Measurements from ENCODE around the gene ALPK1.
A peak's percentile ranks its signal among the peaks of the same experiment; 100 is the strongest.

DNA sequence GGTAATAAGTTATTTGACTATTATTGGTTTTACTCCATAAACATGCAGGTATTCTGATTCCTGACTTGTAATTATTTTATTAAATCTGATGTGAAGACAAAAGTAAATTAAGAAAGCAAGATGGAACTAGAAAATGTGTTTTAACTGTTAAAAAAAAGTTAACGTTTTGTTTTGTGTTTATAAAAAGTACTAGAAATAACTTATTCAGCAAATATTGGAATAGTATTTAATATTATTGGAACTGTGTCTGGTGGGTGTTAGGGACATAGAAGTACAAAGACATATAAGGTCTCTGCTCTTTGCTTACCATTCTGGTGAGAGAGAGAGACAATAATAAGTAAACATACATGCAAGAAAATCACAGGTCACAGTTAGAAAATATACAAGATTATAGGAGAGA lies 27.1 kb upstream of the ALPK1 start:
- TF ChIP-seq CTCF (conservative IDR thresholded peaks at IDR 0.05; ENCODE audit: low read depth, low read length) = no peak
- no peak for TF ChIP-seq POLR2A (IDR thresholded peaks at IDR 0.05; ENCODE audit: low read depth, low read length)
- TF ChIP-seq RCOR1 (IDR thresholded peaks at IDR 0.05; ENCODE audit: insufficient replicate concordance, low read length) = no peak
- no peak for TF ChIP-seq SMC3 (IDR thresholded peaks at IDR 0.05; ENCODE audit: low read depth, low read length)
- TF ChIP-seq, protein P1, sequence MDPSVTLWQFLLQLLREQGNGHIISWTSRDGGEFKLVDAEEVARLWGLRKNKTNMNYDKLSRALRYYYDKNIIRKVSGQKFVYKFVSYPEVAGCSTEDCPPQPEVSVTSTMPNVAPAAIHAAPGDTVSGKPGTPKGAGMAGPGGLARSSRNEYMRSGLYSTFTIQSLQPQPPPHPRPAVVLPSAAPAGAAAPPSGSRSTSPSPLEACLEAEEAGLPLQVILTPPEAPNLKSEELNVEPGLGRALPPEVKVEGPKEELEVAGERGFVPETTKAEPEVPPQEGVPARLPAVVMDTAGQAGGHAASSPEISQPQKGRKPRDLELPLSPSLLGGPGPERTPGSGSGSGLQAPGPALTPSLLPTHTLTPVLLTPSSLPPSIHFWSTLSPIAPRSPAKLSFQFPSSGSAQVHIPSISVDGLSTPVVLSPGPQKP (IDR thresholded peaks at IDR 0.05; ENCODE audit: borderline replicate concordance, low read depth, low read length) = no peak
- TF ChIP-seq USF2 (IDR thresholded peaks at IDR 0.05; ENCODE audit: low read depth, low read length) = no peak
- no peak for TF ChIP-seq RFX5 (IDR thresholded peaks at IDR 0.05; ENCODE audit: low read depth, low read length)
- no peak for TF ChIP-seq CHD1 (IDR thresholded peaks at IDR 0.05; ENCODE audit: low read depth, low read length)
- no peak for TF ChIP-seq CEBPB (IDR thresholded peaks at IDR 0.05; ENCODE audit: low read depth, low read length)
- TF ChIP-seq RAD21 (IDR thresholded peaks at IDR 0.05; ENCODE audit: low read length) = no peak
- TF ChIP-seq BHLHE40 (IDR thresholded peaks at IDR 0.05; ENCODE audit: low read depth, low read length) = no peak
- TF ChIP-seq MXI1 (IDR thresholded peaks at IDR 0.05; ENCODE audit: borderline replicate concordance, low read depth, low read length) = no peak
- peak; percentile 38; the same call in 1 of the 2 replicates for TF ChIP-seq MAFK (IDR thresholded peaks at IDR 0.05; ENCODE audit: low read depth, low read length)
